GM12878 (cell line): Measurements from ENCODE around the gene UNC119B. TPM values are rescaled to one million over a fixed set of nuclear protein-coding genes. Genes with fewer than 3 reads are reported as not detected.

Experiments used
- ATAC-seq: fragments of 200-7000 bp; cut with Tn5 transposase; 3 replicates; pipeline ENCODE4 v1.9.1; 2020; ENCODE audit warnings: mild to moderate bottlenecking, moderate library complexity
- BruUV-seq: library from RNA; stranded (reverse); fragments of 400-500 nt; replicated peaks from 2 replicates; lab custom pipeline; 2021; lab: Mats Ljungman, UMichigan
- CTCF ChIA-PET: fragments of 300-600 bp; sonication (Branson Sonifier 250); formaldehyde crosslinking; extraction: SDS; loops from one replicate; lab custom pipeline; 2021; ENCODE audit warnings: inconsistent platforms; lab: Yijun Ruan, JAX
- POLR2A ChIA-PET: fragments of 350-600 bp; formaldehyde crosslinking; extraction: SDS; loops from one replicate; lab custom pipeline; 2021; ENCODE audit warnings: inconsistent platforms; lab: Charles Lee
- RAD21 ChIA-PET: fragments of 300-600 bp; sonication (Branson Sonifier 250); formaldehyde crosslinking; loops from one replicate; lab custom pipeline; 2023; ENCODE audit warnings: antibody characterized with exemption; ENCODE audit not compliant: unreplicated experiment; lab: Charles Lee
- SMC1A ChIA-PET: fragments of 300-600 bp; sonication (Branson Sonifier 250); formaldehyde crosslinking; loops from one replicate; lab custom pipeline; 2023; ENCODE audit not compliant: unreplicated experiment, uncharacterized antibody; lab: Charles Lee
- DNase-seq: peaks from one replicate; pipeline ENCODE4 v3.0.0-alpha.2; 2011; ENCODE audit warnings: low read depth, low spot score
- FAIRE-seq: peaks from 3 replicates; lab custom pipeline; 2011; peaks lifted over from hg19 to GRCh38; lab: Jason Lieb, UNC
- H2AFZ ChIP-seq: 2 replicates; pipeline ENCODE4 v1.6.0; 2011; ENCODE audit warnings: low read depth, low read length, control low read depth; ENCODE audit not compliant: control insufficient read depth
- H3K27ac ChIP-seq: 2 replicates; pipeline ENCODE4 v1.5.1; 2011; ENCODE audit warnings: control low read depth; ENCODE audit not compliant: control insufficient read depth, insufficient read depth
- H3K27me3 ChIP-seq, 2 experiments: replicated peaks in 1 of 2; 2 replicates each; pipeline versions ENCODE4 v1.6.0 to v1.6.1; 2011; ENCODE audit warnings: low read length in 1 of 2; ENCODE audit not compliant: control insufficient read depth in 2 of 2, insufficient read depth in 2 of 2
- H3K36me3 ChIP-seq, 2 experiments: 2 replicates each; pipeline ENCODE4 v1.5.1; 2011; ENCODE audit warnings: low read length in 1 of 2; ENCODE audit not compliant: control insufficient read depth in 2 of 2, insufficient read depth in 2 of 2
- H3K4me1 ChIP-seq: 2 replicates; pipeline ENCODE4 v1.6.1; 2011; ENCODE audit warnings: mild to moderate bottlenecking, low read length, moderate library complexity, mixed read lengths; ENCODE audit not compliant: control insufficient read depth, insufficient read depth
- H3K4me2 ChIP-seq: 2 replicates; pipeline ENCODE4 v1.6.0; 2011; ENCODE audit warnings: control low read depth; ENCODE audit not compliant: control insufficient read depth, insufficient read depth
- H3K4me3 ChIP-seq: fragments of 200-600 bp; sonication (generic); 2 replicates; pipeline ENCODE4 v1.5.1; 2016
- H3K79me2 ChIP-seq: 2 replicates; pipeline ENCODE4 v1.6.0; 2011; ENCODE audit warnings: low read length; ENCODE audit not compliant: control insufficient read depth, insufficient read depth
- H3K9ac ChIP-seq: 2 replicates; pipeline ENCODE4 v1.8.0; 2011; ENCODE audit warnings: low read length, control low read depth, mixed read lengths; ENCODE audit not compliant: control insufficient read depth, insufficient read depth
- H3K9me3 ChIP-seq: replicated peaks from 3 replicates; pipeline ENCODE4 v1.5.1; 2011; ENCODE audit warnings: mild to moderate bottlenecking, low read length; ENCODE audit not compliant: control insufficient read depth, insufficient read depth
- H4K20me1 ChIP-seq: 2 replicates; pipeline ENCODE4 v1.6.0; 2011; ENCODE audit not compliant: control insufficient read depth, insufficient read depth
- ATF7 ChIP-seq: fragments of 450-650 bp; IDR thresholded peaks from 2 replicates; pipeline ENCODE4 v1.6.1; 2016; ENCODE audit warnings: low read depth, mild to moderate bottlenecking
- CBFB ChIP-seq: IDR thresholded peaks from 2 replicates; pipeline ENCODE4 v1.6.1; 2016; ENCODE audit warnings: antibody characterized with exemption, low read depth
- CEBPZ ChIP-seq: fragments of 150-350 bp; IDR thresholded peaks from 2 replicates; pipeline ENCODE4 v1.6.1; 2016; ENCODE audit warnings: low read depth, low read length
- CHD1 ChIP-seq: IDR thresholded peaks from 2 replicates; pipeline ENCODE4 v1.6.1; 2012; ENCODE audit warnings: low read depth, low read length, improper control_type of control experiment
- FOS ChIP-seq: IDR thresholded peaks from 3 replicates; pipeline ENCODE4 v1.6.1; 2011; ENCODE audit warnings: borderline replicate concordance; ENCODE audit not compliant: insufficient read length; ENCODE audit errors: extremely low read depth
- HDAC6 ChIP-seq: fragments of 200-600 bp; sonication (generic); IDR thresholded peaks from one replicate; pipeline ENCODE4 v1.8.0; 2017; ENCODE audit warnings: antibody characterized with exemption; ENCODE audit not compliant: unreplicated experiment
- JUND ChIP-seq: IDR thresholded peaks from 2 replicates; pipeline ENCODE4 v1.6.1; 2012; ENCODE audit warnings: low read depth, mild to moderate bottlenecking, low read length, improper control_type of control experiment, moderate library complexity
- MEF2B ChIP-seq: fragments of 450-650 bp; IDR thresholded peaks from 2 replicates; pipeline ENCODE4 v1.6.1; 2018; ENCODE audit warnings: mild to moderate bottlenecking, moderate library complexity; ENCODE audit not compliant: partially characterized antibody, poor library complexity, severe bottlenecking
- SREBF2 ChIP-seq: IDR thresholded peaks from 2 replicates; pipeline ENCODE4 v1.6.1; 2012; ENCODE audit warnings: mild to moderate bottlenecking, low read length
- SUPT20H ChIP-seq: IDR thresholded peaks from 2 replicates; pipeline ENCODE4 v1.6.1; 2011; ENCODE audit warnings: low read depth, mild to moderate bottlenecking, low read length, moderate library complexity, borderline replicate concordance; ENCODE audit not compliant: control insufficient read depth
- YY1 ChIP-seq: IDR thresholded peaks from 2 replicates; pipeline ENCODE4 v1.6.1; 2011; ENCODE audit warnings: low read depth, mild to moderate bottlenecking, low read length
- ZNF274 ChIP-seq: IDR thresholded peaks from one replicate; pipeline ENCODE4 v1.8.0; 2011; ENCODE audit not compliant: insufficient read length, insufficient read depth
- ZNF622 ChIP-seq: fragments of 450-650 bp; IDR thresholded peaks from 2 replicates; pipeline ENCODE4 v1.6.1; 2017; ENCODE audit warnings: mild to moderate bottlenecking, inconsistent platforms
- WGBS: methylation state at CpG from one replicate; pipeline ENCODE4 v1.1.6; 2016; ENCODE audit warnings: low lambda C conversion rate; ENCODE audit not compliant: insufficient replicate concordance, insufficient coverage; ENCODE audit errors: missing lambda C conversion rate; 5-methylcytosine and 5-hydroxymethylcytosine counted together
- in situ Hi-C: fragments of 300-500 bp; cut with MboI; formaldehyde crosslinking; loops from 9 replicates; pipeline ENCODE4 v1.14.3; 2018; ENCODE audit warnings: mixed read lengths
- intact Hi-C: fragments of 100-400 bp; cut with micrococcal nuclease; formaldehyde crosslinking; loops from one replicate; pipeline ENCODE4 v1.14.2; 2022; ENCODE audit not compliant: unreplicated experiment
- polyA plus RNA-seq, 11 experiments: library from polyadenylated mRNA; depleted of rRNA in 4 of 11; unstranded in 6 of 11; stranded (reverse) in 5 of 11; fragments of >200 nt; fragmentation: Nextera tagmentation in 4 of 11; fragmentation: Illumina TruSeq in 1 of 11; extraction: Ambion mirVana in 4 of 11; extraction: Trizol in 1 of 11; gene quantifications; 1 replicate in 1 of 11; 2 replicates in 10 of 11; pipeline versions ENCODE4 v1.2.1 to v1.2.3, GENCODE V29; 2011 to 2016; ENCODE audit warnings: inconsistent platforms in 2 of 11, missing spikeins in 2 of 11, low read depth in 1 of 11
- total RNA-seq, 4 experiments: library from RNA; depleted of rRNA in 3 of 4; stranded (reverse); fragments of >200 nt in 3 of 4; fragmentation: Illumina TruSeq in 1 of 4; extraction: Trizol in 1 of 4; gene quantifications; 2 replicates each; pipeline versions ENCODE4 v1.2.1 to v1.2.3, GENCODE V29; 2013 to 2021
- TF ChIP-seq, protein P1 (sequence below): fragments of 450-650 bp; IDR thresholded peaks from 2 replicates; pipeline ENCODE4 v1.6.1; 2016; ENCODE audit warnings: mild to moderate bottlenecking

Gene UNC119B
- total and polyA plus RNA-seq, 10 of the 15 experiments (the other 5 are each of a cell fraction or from before 2014, with no cell fraction given): 4.3 to 31.5 (median 10.5) TPM

DNA sequence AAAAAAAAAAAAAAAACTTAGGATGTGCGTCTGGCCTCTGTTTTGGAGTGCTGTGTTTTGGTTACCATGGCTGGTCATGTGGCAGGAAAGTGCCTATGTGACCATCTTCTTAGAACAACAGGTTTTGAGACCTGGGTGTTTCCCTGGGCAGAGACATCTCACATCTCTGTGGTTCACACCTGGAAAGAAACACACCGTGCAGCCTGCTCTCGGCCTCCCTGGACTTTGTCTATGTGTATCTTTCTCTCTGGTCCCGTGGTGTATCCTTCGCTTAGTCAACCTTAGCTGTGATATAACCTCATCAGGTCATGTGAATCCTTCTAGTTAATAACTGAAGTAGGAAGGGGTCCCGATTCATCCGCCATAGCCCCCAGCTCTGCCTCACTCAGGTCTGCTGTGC is 38.0 kb downstream of the UNC119B start:
- in situ Hi-C loops (no loop called here), intact Hi-C loops (no loop called here)
- WGBS: 80% methylated on average over 7 of the region's 7 CpGs
- H3K27me3 ChIP-seq: no peaks in the 10 kb centered on the region
- RAD21 ChIA-PET: interaction anchor here (0.6 to 1.5 kb wide), 3 partner anchors 8 to 223 kb away, joined by 3 to 4 read pairs (median 3); no protein-coding TSS in a partner anchor
- TF ChIP-seq CHD1 (no peak), SUPT20H (no peak), CBFB (no peak), ATF7 (no peak), FOS (no peak), ZNF622 (no peak), SREBF2 (no peak), YY1 (no peak), HDAC6 (no peak), ZNF274 (no peak), MEF2B (no peak), JUND (no peak), CEBPZ (no peak)
- TF ChIP-seq, protein P1, sequence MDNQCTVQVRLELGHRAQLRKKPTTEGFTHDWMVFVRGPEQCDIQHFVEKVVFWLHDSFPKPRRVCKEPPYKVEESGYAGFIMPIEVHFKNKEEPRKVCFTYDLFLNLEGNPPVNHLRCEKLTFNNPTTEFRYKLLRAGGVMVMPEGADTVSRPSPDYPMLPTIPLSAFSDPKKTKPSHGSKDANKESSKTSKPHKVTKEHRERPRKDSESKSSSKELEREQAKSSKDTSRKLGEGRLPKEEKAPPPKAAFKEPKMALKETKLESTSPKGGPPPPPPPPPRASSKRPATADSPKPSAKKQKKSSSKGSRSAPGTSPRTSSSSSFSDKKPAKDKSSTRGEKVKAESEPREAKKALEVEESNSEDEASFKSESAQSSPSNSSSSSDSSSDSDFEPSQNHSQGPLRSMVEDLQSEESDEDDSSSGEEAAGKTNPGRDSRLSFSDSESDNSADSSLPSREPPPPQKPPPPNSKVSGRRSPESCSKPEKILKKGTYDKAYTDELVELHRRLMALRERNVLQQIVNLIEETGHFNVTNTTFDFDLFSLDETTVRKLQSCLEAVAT: no peak
- POLR2A ChIA-PET: interaction anchor here (0.6 kb wide), 1 partner anchor 171 kb away, joined by 4 read pairs; no protein-coding TSS in a partner anchor
- no peaks in the 10 kb centered on the region for H3K79me2 ChIP-seq
- ATAC-seq (peak; percentile 43), DNase-seq (no peak), FAIRE-seq (no peak)
- no peak overlapping the region for H3K4me3 ChIP-seq
- H3K4me1 ChIP-seq: no peaks in the 10 kb centered on the region
- CTCF ChIA-PET: interaction anchor here (0.7 to 1.1 kb wide), 2 partner anchors 65 to 166 kb away, joined by 3 read pairs; no protein-coding TSS in a partner anchor
- H3K27ac ChIP-seq: no peak overlapping the region
- SMC1A ChIA-PET: interaction anchor here (1.7 kb wide), 1 partner anchor 223 kb away, joined by 6 read pairs; no protein-coding TSS in a partner anchor
- no TSS peak for BruUV-seq
- no peaks in the 10 kb centered on the region; the same call in 2 of the 3 replicates for H3K9me3 ChIP-seq
- no peak overlapping the region for H3K9ac ChIP-seq
- no peak overlapping the region for H3K4me2 ChIP-seq
- H2AFZ ChIP-seq: no peak overlapping the region
- H3K36me3 ChIP-seq: no peaks in the 10 kb centered on the region
- H4K20me1 ChIP-seq: no peaks in the 10 kb centered on the region
